Subcutaneous abdominal adipose tissue (tissue), 5 donors: Measurements from ENCODE around the gene UBE2D2.
"Not testable (repeated sequence)": the region's sequence is repeated elsewhere in the genome, so short reads cannot be mapped to it uniquely, and the experiment has no call there.

ENCODE experiments used
- H3K27ac ChIP-seq: one replicate; pipeline ENCODE4 v1.7.0; 2013; ENCODE audit warnings: low read depth, mild to moderate bottlenecking, inconsistent platforms, low read length, moderate library complexity
- H3K27me3 ChIP-seq, 5 donors: one replicate each; pipeline ENCODE4 v1.7.0; 2013; ENCODE audit warnings: low read length in 5 of 5, inconsistent platforms in 1 of 5; ENCODE audit not compliant: control insufficient read depth in 5 of 5, insufficient read depth in 4 of 5
- H3K36me3 ChIP-seq, 5 donors: one replicate each; pipeline ENCODE4 v1.7.0; 2013; ENCODE audit warnings: low read length in 5 of 5; ENCODE audit not compliant: control insufficient read depth in 5 of 5, insufficient read depth in 5 of 5
- H3K4me1 ChIP-seq, 5 donors: one replicate each; pipeline ENCODE4 v1.7.0; 2013; ENCODE audit warnings: low read length in 5 of 5, mild to moderate bottlenecking in 3 of 5, moderate library complexity in 1 of 5; ENCODE audit not compliant: control insufficient read depth in 5 of 5, insufficient read depth in 5 of 5
- H3K4me3 ChIP-seq, 5 donors: one replicate each; pipeline ENCODE4 v1.7.0; 2013; ENCODE audit warnings: low read length in 5 of 5, low read depth in 1 of 5
- H3K9ac ChIP-seq, 5 donors: one replicate each; pipeline ENCODE4 v1.7.0; 2013; ENCODE audit warnings: low read length in 5 of 5, mild to moderate bottlenecking in 4 of 5, moderate library complexity in 3 of 5
- H3K9me3 ChIP-seq, 5 donors: one replicate each; pipeline ENCODE4 v1.7.0; 2013; ENCODE audit warnings: low read length in 5 of 5; ENCODE audit not compliant: control insufficient read depth in 5 of 5
- donor health status: healthy.
- donor health status: healthy.
- donor health status: healthy.
- donor health status: healthy.
- donor health status: healthy.

The UBE2D2 gene

DNA sequence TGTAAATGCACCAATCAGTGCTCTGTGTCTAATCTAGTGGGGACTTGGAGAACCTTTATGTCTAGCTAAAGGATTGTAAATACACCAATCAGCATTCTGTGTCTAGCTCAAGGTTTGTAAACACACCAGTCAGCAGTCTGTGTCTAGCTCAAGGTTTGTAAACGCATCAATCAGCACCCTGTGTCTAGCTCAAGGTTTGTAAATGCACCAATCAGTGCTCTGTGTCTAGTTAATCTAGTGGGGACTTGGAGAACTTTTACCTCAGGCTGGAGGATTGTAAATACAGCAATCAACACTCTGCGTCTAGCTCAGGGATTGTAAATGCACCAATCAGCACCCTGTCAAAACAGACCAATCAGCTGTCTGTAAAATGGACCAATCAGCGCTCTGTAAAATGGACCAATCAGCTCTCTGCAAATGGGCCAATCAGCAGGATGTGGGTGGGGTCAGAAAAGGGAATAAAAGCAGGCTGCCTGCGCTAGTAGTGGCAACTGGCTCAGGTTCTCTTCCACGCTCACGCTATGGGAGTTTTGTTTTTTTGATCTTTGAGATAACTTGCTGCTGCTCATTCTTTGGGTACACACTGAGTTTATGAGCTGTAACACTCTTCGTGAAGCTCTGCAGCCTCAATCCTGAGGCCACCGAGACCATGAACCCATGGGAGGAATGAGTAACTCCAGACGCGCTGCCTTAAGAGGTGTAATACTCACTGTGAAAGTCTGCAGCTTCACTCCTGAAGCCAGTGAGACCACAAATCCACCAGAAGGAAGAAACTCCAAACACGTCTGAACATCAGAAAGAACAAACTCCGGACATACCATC is 10.9 kb upstream of the UBE2D2 start:
- H3K36me3 ChIP-seq, H3K4me3 ChIP-seq, H3K9ac ChIP-seq, H3K27ac ChIP-seq, H3K4me1 ChIP-seq, H3K9me3 ChIP-seq, H3K27me3 ChIP-seq: not testable (repeated sequence)

DNA sequence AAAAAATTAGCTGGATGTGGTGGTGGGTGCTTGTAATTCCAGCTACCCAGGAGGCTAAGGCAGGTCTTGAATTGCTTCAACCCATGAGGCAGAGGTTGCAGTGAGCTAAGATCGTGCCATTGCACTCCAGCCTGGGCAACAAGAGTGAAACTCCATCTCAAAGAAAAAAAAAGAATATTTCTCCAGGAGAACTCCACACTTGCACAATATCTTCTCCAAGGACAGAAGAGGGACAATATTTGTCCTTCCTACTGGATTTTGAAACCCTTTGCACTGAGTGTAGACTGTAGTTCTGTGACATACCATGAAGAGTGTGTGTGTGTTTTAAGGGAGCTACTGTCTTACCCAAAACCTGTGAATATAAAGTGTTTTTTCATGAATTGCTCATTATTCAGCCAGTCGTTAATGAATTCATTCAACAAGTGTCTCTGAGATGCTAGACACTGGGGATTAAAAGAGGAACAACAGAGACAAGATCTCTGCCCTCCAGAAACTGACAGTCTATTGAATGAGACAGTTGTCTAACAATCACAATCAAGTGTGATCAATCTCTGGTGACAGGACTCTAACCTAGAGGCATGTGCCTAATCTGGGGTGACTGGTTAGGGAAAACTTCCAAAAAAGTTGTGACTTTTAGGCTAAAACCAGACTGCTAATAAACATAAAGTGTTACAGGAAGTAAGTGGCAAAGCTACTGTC is 9.8 kb upstream of the UBE2D2 start:
- H3K36me3 ChIP-seq = no peaks in the 10 kb centered on the region
- no peak overlapping the region for H3K27ac ChIP-seq
- no peaks in the 10 kb centered on the region for H3K4me1 ChIP-seq
- no peaks in the 10 kb centered on the region for H3K9me3 ChIP-seq
- H3K4me3 ChIP-seq = no peak overlapping the region
- no peaks in the 10 kb centered on the region for H3K27me3 ChIP-seq
- no peak overlapping the region for H3K9ac ChIP-seq

DNA sequence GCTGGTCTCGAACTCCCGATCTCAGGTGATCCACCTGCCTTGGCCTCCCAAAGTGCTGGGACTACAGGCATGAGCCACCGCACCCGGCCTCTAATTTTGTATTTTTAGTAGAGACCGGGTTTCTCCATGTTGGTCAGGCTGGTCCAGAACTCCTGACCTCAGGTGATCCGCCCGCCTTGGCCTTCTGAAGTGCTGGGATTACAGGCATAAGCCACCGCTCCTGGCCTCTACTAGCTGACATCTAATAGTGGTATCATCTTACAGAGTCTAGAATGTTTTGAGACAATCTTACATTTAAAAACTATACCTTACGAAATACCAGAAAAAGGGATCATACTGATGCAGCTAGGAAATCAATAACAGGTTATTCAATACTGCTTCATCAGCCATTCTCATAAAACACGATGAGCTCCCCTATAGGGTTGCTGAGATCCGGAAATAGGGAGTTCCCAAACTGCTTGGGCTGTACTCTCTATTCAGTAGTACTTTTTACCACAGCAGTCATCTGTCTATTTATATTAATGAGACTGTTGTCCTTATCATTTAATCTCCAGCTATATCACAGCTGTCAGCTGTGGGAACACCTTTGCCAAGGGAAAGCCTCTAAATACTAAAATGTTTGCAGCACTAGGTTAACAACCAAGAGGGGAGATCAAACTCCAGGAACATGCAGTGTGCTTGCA is 8.1 kb upstream of the UBE2D2 start:
- Histone ChIP-seq H3K36me3 (no peaks in the 10 kb centered on the region), H3K4me1 (no peaks in the 10 kb centered on the region), H3K27me3 (no peaks in the 10 kb centered on the region), H3K27ac (no peak overlapping the region), H3K9me3 (no peaks in the 10 kb centered on the region), H3K4me3 (no peak overlapping the region), H3K9ac (no peak overlapping the region)

- Histone ChIP-seq H3K27ac (no peak overlapping the region), H3K4me1 (no peaks in the 10 kb centered on the region), H3K27me3 (no peaks in the 10 kb centered on the region), H3K36me3 (no peaks in the 10 kb centered on the region), H3K4me3 (no peak overlapping the region), H3K9ac (no peak overlapping the region), H3K9me3 (no peaks in the 10 kb centered on the region)
Observed at GRCh38 chr5:139554264-139554663, 6.9 kb upstream of the UBE2D2 start.

DNA sequence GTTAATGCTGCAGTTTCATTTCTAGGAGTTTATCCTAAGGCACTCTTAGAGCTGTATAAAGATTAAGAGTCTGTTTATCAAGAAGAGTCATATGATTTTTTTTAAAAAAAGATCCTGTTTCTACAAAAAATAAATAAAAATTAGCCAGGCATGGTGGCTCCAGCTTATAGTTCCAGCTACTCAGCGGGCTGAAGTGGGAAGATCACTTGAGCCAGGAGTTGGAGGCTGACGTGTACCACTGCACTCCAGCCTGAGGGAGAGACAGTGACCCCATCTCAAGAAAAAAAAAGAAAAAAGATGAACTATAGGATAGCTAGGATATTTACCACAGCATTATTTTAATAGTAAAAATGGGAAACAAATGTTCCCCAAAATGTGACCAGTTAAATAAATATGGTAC is 3.3 kb upstream of the UBE2D2 start:
- Histone ChIP-seq H3K9ac (no peak overlapping the region), H3K36me3 (no peaks in the 10 kb centered on the region), H3K27ac (no peak overlapping the region), H3K9me3 (no peaks in the 10 kb centered on the region), H3K4me1 (peaks cover 4 to 15% (median 15%) of the 10 kb centered on the region in 5 donors), H3K27me3 (no peaks in the 10 kb centered on the region), H3K4me3 (no peak overlapping the region)

GRCh38 chr5:139561655-139562451 is 714 bp downstream of the UBE2D2 start:
- Histone ChIP-seq H3K4me3 (peak overlapping the region; percentile 82 to 92 (median 86)), H3K4me1 (peaks cover 11 to 49% (median 43%) of the 10 kb centered on the region in 5 donors)

GRCh38 chr5:139562847-139563246 is 1.7 kb downstream of the UBE2D2 start:
- H3K9me3 ChIP-seq = no peaks in the 10 kb centered on the region
- H3K9ac ChIP-seq = peak overlapping the region; percentile 63 to 97 (median 92)
- no peaks in the 10 kb centered on the region for H3K36me3 ChIP-seq
- no peaks in the 10 kb centered on the region for H3K27me3 ChIP-seq
- H3K27ac ChIP-seq = peak overlapping the region; percentile 82
- peak overlapping the region; percentile 82 to 92 (median 86) for H3K4me3 ChIP-seq
- H3K4me1 ChIP-seq = peaks cover 11 to 49% (median 43%) of the 10 kb centered on the region in 5 donors

More at GRCh38 chr5:139561655-139562451, 714 bp downstream of the UBE2D2 start:
- H3K9me3 ChIP-seq = no peaks in the 10 kb centered on the region
- H3K27me3 ChIP-seq = no peaks in the 10 kb centered on the region
- H3K27ac ChIP-seq = peak overlapping the region; percentile 82
- H3K9ac ChIP-seq = peak overlapping the region; percentile 63 to 97 (median 92)
- H3K36me3 ChIP-seq = no peaks in the 10 kb centered on the region

GRCh38 chr5:139565411-139566305 is 4.5 kb downstream of the UBE2D2 start:
- peaks cover 10 to 46% (median 39%) of the 10 kb centered on the region in 5 donors for H3K4me1 ChIP-seq
- peak overlapping the region in 2 of 5 donors; percentile 9 to 29 for H3K4me3 ChIP-seq
- H3K27ac ChIP-seq = peak overlapping the region; percentile 32

DNA sequence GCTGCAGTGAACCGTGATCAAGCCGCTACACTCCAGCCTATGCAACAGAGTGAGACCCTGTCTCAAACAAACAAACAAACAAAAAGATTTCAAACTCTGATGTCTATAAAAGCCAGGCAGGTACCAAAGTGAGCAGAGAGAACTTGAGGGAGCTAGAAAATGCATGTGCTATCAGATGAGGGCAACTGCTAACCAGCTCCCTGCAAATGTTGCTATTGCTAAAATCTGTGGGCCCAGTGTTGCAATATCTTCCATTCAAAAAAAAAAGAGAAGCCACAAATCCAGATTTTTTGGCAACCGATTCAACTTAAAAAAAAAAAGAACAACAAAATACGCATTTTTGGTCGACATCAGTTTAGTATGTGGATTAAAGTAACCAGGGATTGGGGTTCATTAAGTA is 5.5 kb downstream of the UBE2D2 start:
- no peaks in the 10 kb centered on the region for H3K9me3 ChIP-seq
- H3K4me3 ChIP-seq = peak overlapping the region in 1 of 5 donors; percentile 22
- peaks cover 0 to 7% (median 0%) of the 10 kb centered on the region in 5 donors for H3K36me3 ChIP-seq
- H3K9ac ChIP-seq = no peak overlapping the region
- H3K4me1 ChIP-seq = peaks cover 9 to 48% (median 40%) of the 10 kb centered on the region in 5 donors
- H3K27ac ChIP-seq = no peak overlapping the region
- no peaks in the 10 kb centered on the region for H3K27me3 ChIP-seq

More at GRCh38 chr5:139565411-139566305, 4.5 kb downstream of the UBE2D2 start:
- Histone ChIP-seq H3K36me3 (peaks cover 0 to 7% (median 0%) of the 10 kb centered on the region in 5 donors), H3K27me3 (no peaks in the 10 kb centered on the region), H3K9me3 (no peaks in the 10 kb centered on the region), H3K9ac (peak overlapping the region in 4 of 5 donors; percentile 30 to 62 (median 43))
